ENCODE data around the gene USP17L27.
"Not testable (repeated sequence)": the region's sequence is repeated elsewhere in the genome, so short reads cannot be mapped to it uniquely, and the experiment has no call there.

GRCh38 chr4:9324191-9324590 is 19.8 kb upstream of the USP17L27 start:
- TF ChIP-seq CTCF, POLR2A, POLR2AphosphoS5 (IDR thresholded peaks at IDR 0.05): not testable (repeated sequence)

Measured in breast epithelium (tissue), 3 donors.